SK-N-SH treated with all-trans-retinoic acid at 6 μM for 48 hours (cell line): ENCODE measurements around the gene APOBEC3C.

ENCODE experiments used
- ATAC-seq: fragments of 200-7000 bp; cut with Tn5 transposase; 3 replicates; pipeline ENCODE4 v1.9.1; 2020; ENCODE audit warnings: mild to moderate bottlenecking, moderate library complexity
- ARNTL ChIP-seq: fragments of 450-650 bp; formaldehyde crosslinking; IDR thresholded peaks from 2 replicates; pipeline ENCODE4 v1.5.0; 2020; ENCODE audit warnings: low read depth, mild to moderate bottlenecking, moderate library complexity, borderline replicate concordance
- BACH2 ChIP-seq: fragments of 250-450 bp; sonication (Bioruptor Pico); IDR thresholded peaks from 2 replicates; pipeline ENCODE4 v1.9.0; 2021; ENCODE audit warnings: mild to moderate bottlenecking, borderline replicate concordance
- CREB5 ChIP-seq: fragments of 250-450 bp; sonication (Bioruptor Pico); IDR thresholded peaks from 2 replicates; pipeline ENCODE4 v1.5.1; 2020; ENCODE audit warnings: low read depth, mild to moderate bottlenecking, moderate library complexity
- CSDC2 ChIP-seq: fragments of 250-450 bp; sonication (Bioruptor Pico); IDR thresholded peaks from 2 replicates; pipeline ENCODE4 v1.5.0; 2020; ENCODE audit warnings: mild to moderate bottlenecking, moderate library complexity
- CSRNP3 ChIP-seq: fragments of 250-450 bp; sonication (Bioruptor Pico); IDR thresholded peaks from 2 replicates; pipeline ENCODE4 v1.5.1; 2021; ENCODE audit warnings: mild to moderate bottlenecking, moderate library complexity
- ESRRG ChIP-seq: fragments of 250-450 bp; sonication (Bioruptor Pico); IDR thresholded peaks from 2 replicates; pipeline ENCODE4 v1.6.1; 2021; ENCODE audit warnings: mild to moderate bottlenecking
- GLIS3 ChIP-seq: fragments of 250-450 bp; sonication (Bioruptor Pico); IDR thresholded peaks from 2 replicates; pipeline ENCODE4 v1.5.0; 2020; ENCODE audit warnings: mild to moderate bottlenecking, moderate library complexity
- OSR1 ChIP-seq: fragments of 250-450 bp; sonication (Bioruptor Pico); IDR thresholded peaks from 2 replicates; pipeline ENCODE4 v1.8.0; 2022; ENCODE audit warnings: moderate library complexity, mild to moderate bottlenecking, inconsistent platforms
- PATZ1 ChIP-seq: fragments of 250-450 bp; sonication (Bioruptor Pico); IDR thresholded peaks from 2 replicates; pipeline ENCODE4 v1.8.0; 2020; ENCODE audit warnings: mild to moderate bottlenecking, moderate library complexity, borderline replicate concordance
- POU6F1 ChIP-seq: fragments of 250-450 bp; sonication (Bioruptor Pico); IDR thresholded peaks from 2 replicates; pipeline ENCODE4 v1.8.0; 2021; ENCODE audit warnings: low read depth, mild to moderate bottlenecking, moderate library complexity, borderline replicate concordance
- PPARA ChIP-seq: fragments of 250-450 bp; sonication (Bioruptor Pico); IDR thresholded peaks from 2 replicates; pipeline ENCODE4 v1.5.0; 2020; ENCODE audit warnings: mild to moderate bottlenecking, borderline replicate concordance
- RARB ChIP-seq: fragments of 250-450 bp; sonication (Bioruptor Pico); IDR thresholded peaks from 2 replicates; pipeline ENCODE4 v1.8.0; 2021; ENCODE audit warnings: mild to moderate bottlenecking, moderate library complexity
- SNAI2 ChIP-seq: fragments of 250-450 bp; sonication (Bioruptor Pico); IDR thresholded peaks from 2 replicates; pipeline ENCODE4 v1.5.0; 2020; ENCODE audit warnings: mild to moderate bottlenecking, moderate library complexity
- TCF4 ChIP-seq: fragments of 250-450 bp; sonication (Bioruptor Pico); IDR thresholded peaks from 2 replicates; pipeline ENCODE4 v1.8.0; 2021; ENCODE audit warnings: mild to moderate bottlenecking, moderate library complexity, borderline replicate concordance
- TOX ChIP-seq: fragments of 250-450 bp; sonication (Bioruptor Pico); IDR thresholded peaks from 2 replicates; pipeline ENCODE4 v1.8.0; 2021; ENCODE audit warnings: mild to moderate bottlenecking, moderate library complexity, borderline replicate concordance
- TSHZ2 ChIP-seq: fragments of 250-450 bp; sonication (Bioruptor Pico); IDR thresholded peaks from 2 replicates; pipeline ENCODE4 v1.5.0; 2020; ENCODE audit warnings: mild to moderate bottlenecking, moderate library complexity
- ZC3H10 ChIP-seq: fragments of 250-450 bp; sonication (Bioruptor Pico); IDR thresholded peaks from 2 replicates; pipeline ENCODE4 v1.5.1; 2021; ENCODE audit warnings: mild to moderate bottlenecking, moderate library complexity
- ZFP30 ChIP-seq: fragments of 450-650 bp; formaldehyde crosslinking; IDR thresholded peaks from 2 replicates; pipeline ENCODE4 v1.5.0; 2022; ENCODE audit warnings: mild to moderate bottlenecking, moderate library complexity
- ZNF565 ChIP-seq: fragments of 450-650 bp; formaldehyde crosslinking; conservative IDR thresholded peaks from 2 replicates; pipeline ENCODE4 v1.5.0; 2020; ENCODE audit warnings: low read depth, mild to moderate bottlenecking, moderate library complexity
- ZNF8 ChIP-seq: fragments of 450-650 bp; formaldehyde crosslinking; IDR thresholded peaks from 2 replicates; pipeline ENCODE4 v1.5.0; 2020; ENCODE audit warnings: mild to moderate bottlenecking, moderate library complexity

Gene APOBEC3C

GRCh38 chr22:38986629-38987028 is 27.4 kb upstream of the APOBEC3C start:
- no peak for TF ChIP-seq CSDC2
- TF ChIP-seq CSRNP3 = no peak
- no peak for TF ChIP-seq ZNF8
- TF ChIP-seq GLIS3 (CRISPR knock-in tag) = no peak
- no peak for TF ChIP-seq RARB
- TF ChIP-seq PATZ1 (CRISPR knock-in tag) = no peak
- no peak for TF ChIP-seq ESRRG (CRISPR knock-in tag)
- TF ChIP-seq ZC3H10 (CRISPR knock-in tag) = no peak
- TF ChIP-seq CREB5 (CRISPR knock-in tag) = no peak
- no peak for TF ChIP-seq ZFP30 (CRISPR knock-in tag)
- no peak for TF ChIP-seq ZNF565 (CRISPR knock-in tag)
- TF ChIP-seq TSHZ2 = no peak
- no peak for TF ChIP-seq TOX (CRISPR knock-in tag)
- TF ChIP-seq BACH2 (CRISPR knock-in tag) = no peak
- TF ChIP-seq TCF4 (CRISPR knock-in tag) = no peak
- ATAC-seq = no peak

GRCh38 chr22:38987171-38987895 is 26.7 kb upstream of the APOBEC3C start:
- no peak for TF ChIP-seq PPARA (CRISPR knock-in tag)
- TF ChIP-seq SNAI2 = no peak
- TF ChIP-seq OSR1 (CRISPR knock-in tag) = no peak
- TF ChIP-seq ARNTL (CRISPR knock-in tag) = no peak
- TF ChIP-seq TOX (CRISPR knock-in tag) = no peak
- TF ChIP-seq CSDC2 = no peak
- TF ChIP-seq TCF4 (CRISPR knock-in tag) = no peak
- no peak for TF ChIP-seq RARB
- TF ChIP-seq ZNF565 (CRISPR knock-in tag) = no peak
- TF ChIP-seq ZC3H10 (CRISPR knock-in tag) = no peak
- TF ChIP-seq CREB5 (CRISPR knock-in tag) = no peak
- no peak for TF ChIP-seq POU6F1 (CRISPR knock-in tag)
- TF ChIP-seq, all 23 proteins: peak for 0
- no peak for ATAC-seq
